C4-2B (cell line): ENCODE measurements around the gene CDR2.

Source experiments
- CTCF ChIP-seq: fragments of 450-650 bp; conservative IDR thresholded peaks from 2 replicates; pipeline ENCODE4 v1.5.1; 2017; ENCODE audit warnings: mild to moderate bottlenecking
- ZFX ChIP-seq: fragments of 450-650 bp; IDR thresholded peaks from 2 replicates; pipeline ENCODE4 v1.6.1; 2017

GRCh38 chr16:22322741-22323140, 51.7 kb downstream of the CDR2 start:
- TF ChIP-seq CTCF = no peak
- TF ChIP-seq ZFX = no peak
